ENCODE data around the gene CYRIA.

The CYRIA gene

GRCh38 chr2:16665748-16666448, at the start of gene CYRIA:
CYRIA (minus strand) TSS chr2:16665834; CDS start chr2:16588119, 77,715 bp downstream.
- DNase-seq = peak in 1 of 2 experiments; percentile 42

- no peak for DNase-seq
These were observed 47.4 kb upstream of the CYRIA start for GRCh38 chr2:16713011-16713423.

GRCh38 chr2:16709769-16710168, 44.1 kb upstream of the CYRIA start:
- DNase-seq = no peak

GRCh38 chr2:16708173-16708572, 42.5 kb upstream of the CYRIA start:
- DNase-seq = no peak

GRCh38 chr2:16707014-16707623, 41.5 kb upstream of the CYRIA start:
- no peak for DNase-seq

- no peak for DNase-seq
These were observed 35.1 kb upstream of the CYRIA start for GRCh38 chr2:16700551-16701259.

- no peak for DNase-seq
These were observed 28.2 kb upstream of the CYRIA start for GRCh38 chr2:16693854-16694253.

GRCh38 chr2:16691261-16691660, 25.6 kb upstream of the CYRIA start:
- DNase-seq = peak in 1 of 2 experiments; percentile 1

GRCh38 chr2:16687955-16688354, 22.3 kb upstream of the CYRIA start:
- DNase-seq = no peak

- no peak for DNase-seq
These were observed 21.6 kb upstream of the CYRIA start for GRCh38 chr2:16687222-16687621.

- no peak for DNase-seq
These were observed 21.0 kb upstream of the CYRIA start for GRCh38 chr2:16686641-16687040.

- DNase-seq = no peak
These were observed 19.7 kb upstream of the CYRIA start for GRCh38 chr2:16685340-16685715.

GRCh38 chr2:16684676-16685339, 19.2 kb upstream of the CYRIA start:
- no peak for DNase-seq

GRCh38 chr2:16683576-16683975, 17.9 kb upstream of the CYRIA start:
- no peak for DNase-seq

GRCh38 chr2:16682431-16683118, 16.9 kb upstream of the CYRIA start:
- no peak for DNase-seq

GRCh38 chr2:16680781-16681180, 15.1 kb upstream of the CYRIA start:
- DNase-seq = no peak

- DNase-seq = no peak
These were observed 14.7 kb upstream of the CYRIA start for GRCh38 chr2:16680304-16680703.

- DNase-seq = peak; percentile 56 to 91
These were observed 13.3 kb upstream of the CYRIA start for GRCh38 chr2:16678964-16679363.

GRCh38 chr2:16677875-16678274, 12.2 kb upstream of the CYRIA start:
- DNase-seq = no peak

GRCh38 chr2:16675781-16676180, 10.1 kb upstream of the CYRIA start:
- DNase-seq = no peak

- peak in 1 of 2 experiments; percentile 25 for DNase-seq
These were observed 8.5 kb upstream of the CYRIA start for GRCh38 chr2:16674154-16674553.

- DNase-seq = no peak
These were observed 6.1 kb upstream of the CYRIA start for GRCh38 chr2:16671760-16672159.

- DNase-seq = no peak
These were observed 3.8 kb upstream of the CYRIA start for GRCh38 chr2:16669388-16669787.
